ENCODE measurements around the gene RTKN2.

- no peak for TF ChIP-seq CTCF (IDR thresholded peaks at IDR 0.05)
- TF ChIP-seq POLR2A (IDR thresholded peaks at IDR 0.05) = no peak
These were observed 15.6 kb upstream of the RTKN2 start for GRCh38 chr10:62284221-62284620.
